DND-41 (cell line): ENCODE data around the gene WNT11.

Source experiments
- CTCF ChIP-seq: IDR thresholded peaks from 2 replicates; pipeline ENCODE4 v1.5.1; 2012; ENCODE audit warnings: borderline replicate concordance, low read length, moderate library complexity, mild to moderate bottlenecking; ENCODE audit not compliant: poor library complexity, severe bottlenecking; ENCODE audit errors: extremely low read depth
- EZH2 ChIP-seq: IDR thresholded peaks from 3 replicates; pipeline ENCODE4 v1.6.1; 2012; ENCODE audit warnings: borderline replicate concordance, low read depth, mild to moderate bottlenecking, moderate library complexity, low read length, inconsistent platforms; ENCODE audit not compliant: severe bottlenecking

GRCh38 chr11:76252631-76253070 lies 46.3 kb upstream of the WNT11 start:
- TF ChIP-seq CTCF (no peak), EZH2 (no peak)
